K562 (cell line): Measurements from ENCODE around the gene KRT8. TPM values are rescaled to one million over a fixed set of nuclear protein-coding genes. Genes with fewer than 3 reads are reported as not detected.

Experiments used
- ATAC-seq: fragments of 200-7000 bp; cut with Tn5 transposase; 3 replicates; pipeline ENCODE4 v1.9.1; 2020; ENCODE audit warnings: moderate library complexity
- BruUV-seq: library from RNA; stranded (reverse); fragments of 400-500 nt; replicated peaks from 2 replicates; lab custom pipeline; 2021; lab: Mats Ljungman, UMichigan
- CTCF ChIA-PET: fragments of 300-600 bp; formaldehyde crosslinking; extraction: SDS; loops from one replicate; lab custom pipeline; 2021; ENCODE audit warnings: low intra/inter-chr PET ratio; lab: Yijun Ruan, JAX
- POLR2A ChIA-PET: fragments of 300-600, 350-650 bp; sonication (Branson Sonifier 250); formaldehyde crosslinking; extraction: SDS; loops from one replicate; lab custom pipeline; 2021; ENCODE audit warnings: antibody characterized with exemption, inconsistent platforms; lab: Yijun Ruan, JAX
- DNase-seq, 4 experiments: peaks; one replicate each; pipeline versions ENCODE4 v3.0.0 to v3.0.0-alpha.2; 2011 to 2018; ENCODE audit warnings: low spot score in 3 of 4, mixed read lengths in 3 of 4; ENCODE audit errors: extremely low read depth in 1 of 4
- FAIRE-seq: peaks from 2 replicates; lab custom pipeline; 2011; peaks lifted over from hg19 to GRCh38; lab: Jason Lieb, UNC
- H2AFZ ChIP-seq: 2 replicates; pipeline ENCODE4 v1.6.0; 2011; ENCODE audit warnings: low read depth, low read length, control low read depth, inconsistent platforms
- H3K27ac ChIP-seq: fragments of 200-600 bp; 3 replicates; pipeline ENCODE4 v1.8.0; 2011; ENCODE audit warnings: low read depth, mild to moderate bottlenecking, control low read depth, inconsistent platforms, low read length, moderate library complexity, mixed read lengths; ENCODE audit errors: extremely low read depth
- H3K27me3 ChIP-seq, 2 experiments: fragments of 300-600 bp in 1 of 2; 2 replicates in 1 of 2; 3 replicates in 1 of 2; pipeline versions ENCODE4 v1.6.0 to v1.8.0; 2011; ENCODE audit warnings: inconsistent platforms in 2 of 2, low read length in 2 of 2, mild to moderate bottlenecking in 1 of 2, mixed read lengths in 1 of 2, moderate library complexity in 1 of 2; ENCODE audit not compliant: control insufficient read depth in 2 of 2, insufficient read depth in 2 of 2
- H3K36me3 ChIP-seq: fragments of 300-600 bp; 3 replicates; pipeline ENCODE4 v1.8.0; 2011; ENCODE audit warnings: mild to moderate bottlenecking, low read length, inconsistent platforms; ENCODE audit not compliant: control insufficient read depth, insufficient read depth
- H3K4me1 ChIP-seq, 2 experiments: fragments of 200-600 bp in 1 of 2; replicated peaks in 1 of 2; 2 replicates in 1 of 2; 3 replicates in 1 of 2; pipeline versions ENCODE4 v1.5.1 to v1.8.0; 2011; ENCODE audit warnings: inconsistent platforms in 2 of 2, low read length in 2 of 2, mild to moderate bottlenecking in 1 of 2, mixed read lengths in 1 of 2, moderate library complexity in 1 of 2; ENCODE audit not compliant: control insufficient read depth in 2 of 2, insufficient read depth in 2 of 2
- H3K4me2 ChIP-seq: 2 replicates; pipeline ENCODE4 v1.6.1; 2011; ENCODE audit warnings: low read length, control low read depth, inconsistent platforms, mixed read lengths; ENCODE audit not compliant: insufficient read depth
- H3K4me3 ChIP-seq: fragments of 200-600 bp; sonication (generic), shearing (Covaris generic); 2 replicates; pipeline ENCODE4 v1.5.1; 2016; ENCODE audit warnings: control low read depth, inconsistent platforms
- H3K79me2 ChIP-seq: fragments of 200-600 bp; 3 replicates; pipeline ENCODE4 v1.8.0; 2011; ENCODE audit warnings: low read length, inconsistent platforms; ENCODE audit not compliant: control insufficient read depth, insufficient read depth
- H3K9ac ChIP-seq, 2 experiments: 2 replicates each; pipeline versions ENCODE4 v1.6.0 to v1.6.1; 2011; ENCODE audit warnings: low read depth in 2 of 2, low read length in 2 of 2, control low read depth in 1 of 2, inconsistent platforms in 1 of 2, mild to moderate bottlenecking in 1 of 2, mixed read lengths in 1 of 2; ENCODE audit not compliant: insufficient read depth in 1 of 2
- H3K9me1 ChIP-seq: one replicate; pipeline ENCODE4 v1.6.0; 2011; ENCODE audit warnings: inconsistent platforms, mild to moderate bottlenecking, low read length, moderate library complexity; ENCODE audit not compliant: control insufficient read depth, insufficient read depth
- H3K9me3 ChIP-seq: replicated peaks from 2 replicates; pipeline ENCODE4 v1.5.1; 2011; ENCODE audit warnings: low read depth, low read length, inconsistent platforms; ENCODE audit not compliant: control insufficient read depth, insufficient read depth
- H4K20me1 ChIP-seq: replicated peaks from 2 replicates; pipeline ENCODE4 v1.6.1; 2011; ENCODE audit warnings: low read length, inconsistent platforms, mixed read lengths; ENCODE audit not compliant: control insufficient read depth, insufficient read depth
- CTCFL ChIP-seq: IDR thresholded peaks from 2 replicates; pipeline ENCODE4 v1.6.1; 2011; ENCODE audit warnings: borderline replicate concordance, low read depth, mild to moderate bottlenecking, moderate library complexity, low read length; ENCODE audit not compliant: insufficient read depth, poor library complexity, severe bottlenecking
- ETS1 ChIP-seq: conservative IDR thresholded peaks from 2 replicates; pipeline ENCODE4 v1.6.1; 2011; ENCODE audit warnings: low read depth, mild to moderate bottlenecking, low read length; ENCODE audit not compliant: control insufficient read depth
- ETV1 ChIP-seq: fragments of 450-650 bp; conservative IDR thresholded peaks from 2 replicates; pipeline ENCODE4 v1.6.1; 2016; ENCODE audit warnings: missing genetic modification characterization, control low read depth, low read depth, missing compliant biosample characterization
- LEF1 ChIP-seq: fragments of 450-650 bp; IDR thresholded peaks from 2 replicates; pipeline ENCODE4 v1.6.1; 2016; ENCODE audit warnings: mild to moderate bottlenecking
- MTA3 ChIP-seq: fragments of 450-650 bp; formaldehyde crosslinking; IDR thresholded peaks from 2 replicates; pipeline ENCODE4 v1.6.1; 2017; ENCODE audit warnings: mild to moderate bottlenecking, borderline replicate concordance
- NBN ChIP-seq: fragments of 450-650 bp; IDR thresholded peaks from 2 replicates; pipeline ENCODE4 v1.6.1; 2016; ENCODE audit warnings: low read depth, mild to moderate bottlenecking
- PTTG1 ChIP-seq: fragments of 450-650 bp; IDR thresholded peaks from 2 replicates; pipeline ENCODE4 v1.6.1; 2016; ENCODE audit warnings: low read depth, mild to moderate bottlenecking, missing genetic modification characterization, missing compliant biosample characterization
- ZNF274 ChIP-seq: IDR thresholded peaks from 2 replicates; pipeline ENCODE4 v1.6.1; 2011; ENCODE audit warnings: low read depth, mild to moderate bottlenecking, low read length, moderate library complexity, borderline replicate concordance
- ZNF282 ChIP-seq: sonication (generic); formaldehyde crosslinking; IDR thresholded peaks from 2 replicates; pipeline ENCODE4 v1.8.1; 2023; ENCODE audit warnings: missing genetic modification reagents
- ZNF830 ChIP-seq: fragments of 250-450 bp; sonication (Bioruptor Pico); IDR thresholded peaks from 2 replicates; pipeline ENCODE4 v1.5.0; 2021; ENCODE audit warnings: mild to moderate bottlenecking
- WGBS: fragments of 100-300 bp; shearing (Covaris generic); methylation state at CpG from one replicate; pipeline ENCODE4 v1.1.6; 2016; ENCODE audit warnings: low coverage, mixed read lengths; ENCODE audit not compliant: insufficient coverage; ENCODE audit errors: missing lambda C conversion rate; 5-methylcytosine and 5-hydroxymethylcytosine counted together
- in situ Hi-C: fragments of 300-500 bp; cut with MboI; formaldehyde crosslinking; loops from 4 replicates; pipeline ENCODE4 v1.15.0; 2018; ENCODE audit warnings: inconsistent platforms, mixed read lengths
- intact Hi-C: fragments of 100-400 bp; cut with micrococcal nuclease; formaldehyde crosslinking; loops from 2 replicates; pipeline ENCODE4 v1.14.2; 2022
- polyA plus RNA-seq, 8 experiments: library from polyadenylated mRNA; depleted of rRNA in 4 of 8; stranded (reverse) in 5 of 8; unstranded in 3 of 8; fragments of >200 nt; fragmentation: Nextera tagmentation in 2 of 8; fragmentation: Illumina TruSeq in 1 of 8; extraction: Ambion mirVana in 2 of 8; extraction: Trizol in 1 of 8; gene quantifications; 2 replicates each; pipeline versions ENCODE4 v1.2.1 to v1.2.3, GENCODE V29; 2011 to 2014; ENCODE audit warnings: inconsistent platforms in 1 of 8, missing spikeins in 1 of 8
- total RNA-seq, 7 experiments: library from RNA; depleted of rRNA in 6 of 7; stranded (reverse); fragments of >200 nt in 6 of 7; fragmentation: Illumina TruSeq in 2 of 7; extraction: Trizol in 2 of 7; gene quantifications; 2 replicates each; pipeline versions ENCODE4 v1.2.1 to v1.2.3, GENCODE V29; 2011 to 2021; ENCODE audit warnings: low replicate concordance in 1 of 7
- TF ChIP-seq, protein P1 (sequence below): fragments of 250-450 bp; sonication (Bioruptor Pico); IDR thresholded peaks from 2 replicates; pipeline ENCODE4 v1.5.0; 2020; ENCODE audit warnings: mild to moderate bottlenecking
- TF ChIP-seq, protein P2 (sequence below): fragments of 250-450 bp; sonication (Bioruptor Pico); IDR thresholded peaks from 2 replicates; pipeline ENCODE4 v1.8.0; 2022; ENCODE audit warnings: inconsistent platforms
- TF ChIP-seq, protein P3 (sequence below): fragments of 250-450 bp; sonication (Bioruptor Pico); IDR thresholded peaks from 2 replicates; pipeline ENCODE4 v1.4.0; 2020; ENCODE audit warnings: borderline replicate concordance

KRT8 gene
- total and polyA plus RNA-seq, 9 of the 15 experiments (the other 6 are each of a cell fraction or from before 2014, with no cell fraction given): 41.5 to 661 (median 260) TPM

DNA sequence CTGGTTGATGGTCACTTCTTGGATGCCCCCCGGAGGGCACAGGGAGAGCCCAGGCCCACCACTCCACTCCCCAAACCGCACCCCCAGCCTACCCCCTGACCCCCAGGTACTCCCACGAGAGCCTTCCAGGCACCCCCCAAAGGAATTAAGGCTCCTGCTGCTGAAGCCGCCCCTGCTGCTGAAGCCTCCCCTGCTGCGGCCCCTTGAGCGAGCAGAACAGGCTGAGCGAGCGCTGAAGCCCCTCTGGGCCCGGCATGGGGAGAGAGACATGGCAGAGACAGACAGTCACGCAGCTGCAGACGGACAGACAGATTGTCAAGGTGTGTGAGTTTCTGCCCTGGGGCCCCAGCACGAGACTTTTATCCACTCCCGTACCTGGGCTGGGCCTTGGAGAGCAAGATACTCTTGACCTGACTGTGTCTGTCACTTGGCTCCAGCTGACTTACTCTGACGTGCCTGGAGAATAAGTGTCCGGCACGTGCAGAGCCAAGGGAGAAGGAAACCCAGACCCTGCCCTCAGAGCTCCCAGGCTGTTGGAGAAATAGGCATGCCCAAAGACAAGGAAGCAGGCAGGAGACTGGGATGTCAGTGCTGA, 56.1 kb downstream of the KRT8 start, which contains the start of gene KRT78:
TSS of gene KRT78 (minus strand) at position 334 of the 595 bp plus-strand sequence. CDS start at position 270, 64 bp downstream.
- TF ChIP-seq CTCFL (no peak), MTA3 (no peak), ETV1 (tag) (no peak), ZNF274 (no peak), NBN (no peak), LEF1 (no peak), ZNF830 (no peak), ZNF282 (CRISPR knock-in tag) (no peak), ETS1 (no peak), PTTG1 (tag) (no peak)
- TF ChIP-seq, protein P1, sequence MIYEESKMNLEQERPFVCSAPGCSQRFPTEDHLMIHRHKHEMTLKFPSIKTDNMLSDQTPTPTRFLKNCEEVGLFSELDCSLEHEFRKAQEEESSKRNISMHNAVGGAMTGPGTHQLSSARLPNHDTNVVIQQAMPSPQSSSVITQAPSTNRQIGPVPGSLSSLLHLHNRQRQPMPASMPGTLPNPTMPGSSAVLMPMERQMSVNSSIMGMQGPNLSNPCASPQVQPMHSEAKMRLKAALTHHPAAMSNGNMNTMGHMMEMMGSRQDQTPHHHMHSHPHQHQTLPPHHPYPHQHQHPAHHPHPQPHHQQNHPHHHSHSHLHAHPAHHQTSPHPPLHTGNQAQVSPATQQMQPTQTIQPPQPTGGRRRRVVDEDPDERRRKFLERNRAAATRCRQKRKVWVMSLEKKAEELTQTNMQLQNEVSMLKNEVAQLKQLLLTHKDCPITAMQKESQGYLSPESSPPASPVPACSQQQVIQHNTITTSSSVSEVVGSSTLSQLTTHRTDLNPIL (CRISPR knock-in tag): no peak
- TF ChIP-seq, protein P2, sequence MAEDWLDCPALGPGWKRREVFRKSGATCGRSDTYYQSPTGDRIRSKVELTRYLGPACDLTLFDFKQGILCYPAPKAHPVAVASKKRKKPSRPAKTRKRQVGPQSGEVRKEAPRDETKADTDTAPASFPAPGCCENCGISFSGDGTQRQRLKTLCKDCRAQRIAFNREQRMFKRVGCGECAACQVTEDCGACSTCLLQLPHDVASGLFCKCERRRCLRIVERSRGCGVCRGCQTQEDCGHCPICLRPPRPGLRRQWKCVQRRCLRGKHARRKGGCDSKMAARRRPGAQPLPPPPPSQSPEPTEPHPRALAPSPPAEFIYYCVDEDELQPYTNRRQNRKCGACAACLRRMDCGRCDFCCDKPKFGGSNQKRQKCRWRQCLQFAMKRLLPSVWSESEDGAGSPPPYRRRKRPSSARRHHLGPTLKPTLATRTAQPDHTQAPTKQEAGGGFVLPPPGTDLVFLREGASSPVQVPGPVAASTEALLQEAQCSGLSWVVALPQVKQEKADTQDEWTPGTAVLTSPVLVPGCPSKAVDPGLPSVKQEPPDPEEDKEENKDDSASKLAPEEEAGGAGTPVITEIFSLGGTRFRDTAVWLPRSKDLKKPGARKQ (CRISPR knock-in tag): no peak
- TF ChIP-seq, protein P3, sequence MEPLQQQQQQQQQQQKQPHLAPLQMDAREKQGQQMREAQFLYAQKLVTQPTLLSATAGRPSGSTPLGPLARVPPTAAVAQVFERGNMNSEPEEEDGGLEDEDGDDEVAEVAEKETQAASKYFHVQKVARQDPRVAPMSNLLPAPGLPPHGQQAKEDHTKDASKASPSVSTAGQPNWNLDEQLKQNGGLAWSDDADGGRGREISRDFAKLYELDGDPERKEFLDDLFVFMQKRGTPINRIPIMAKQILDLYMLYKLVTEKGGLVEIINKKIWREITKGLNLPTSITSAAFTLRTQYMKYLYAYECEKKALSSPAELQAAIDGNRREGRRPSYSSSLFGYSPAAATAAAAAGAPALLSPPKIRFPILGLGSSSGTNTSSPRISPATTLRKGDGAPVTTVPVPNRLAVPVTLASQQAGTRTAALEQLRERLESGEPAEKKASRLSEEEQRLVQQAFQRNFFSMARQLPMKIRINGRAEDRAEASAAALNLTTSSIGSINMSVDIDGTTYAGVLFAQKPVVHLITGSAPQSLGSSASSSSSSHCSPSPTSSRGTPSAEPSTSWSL (CRISPR knock-in tag): no peak

More for the DNA sequence above, 56.1 kb downstream of the KRT8 start, which contains the start of gene KRT78:
- ATAC-seq (no peak), FAIRE-seq (no peak), DNase-seq (no peak)
- in situ Hi-C loops (no loop called here), intact Hi-C loops (no loop called here)
- no peak within 1 kb of the TSS for H2AFZ ChIP-seq
- no peak within 1 kb of the TSS for H3K4me3 ChIP-seq
- H3K27me3 ChIP-seq: peaks cover 20 to 67% of the 10 kb centered on the region in 2 experiments; a peak in 4 of 5 replicates
- peaks cover 6% of the 10 kb centered on the region; the same call in 1 of the 2 replicates for H4K20me1 ChIP-seq
- H3K4me1 ChIP-seq: no peaks in the 10 kb centered on the region
- ChIA-PET CTCF (no interaction called here), POLR2A (interaction anchor here (0.6 kb wide), 1 partner anchor 537 kb away, joined by 3 read pairs; no protein-coding TSS in a partner anchor)
- H3K9me3 ChIP-seq: no peaks in the 10 kb centered on the region
- no TSS peak for BruUV-seq
- H3K9me1 ChIP-seq: no peaks in the 10 kb centered on the region
- H3K36me3 ChIP-seq: no peaks in the 10 kb centered on the region
- no peaks in the 10 kb centered on the region for H3K79me2 ChIP-seq
- WGBS: 6% methylated on average over 14 of the region's 16 CpGs
- no peak within 1 kb of the TSS for H3K27ac ChIP-seq
- no peak within 1 kb of the TSS for H3K4me2 ChIP-seq
- no peak within 1 kb of the TSS for H3K9ac ChIP-seq
